SIG-M5 (cell line): ENCODE results near the gene MAP6D1.

ENCODE experiments used
- DNase-seq: peaks from one replicate; lab custom pipeline; 2025; lab: John Stamatoyannopoulos, UW

The MAP6D1 gene

DNA sequence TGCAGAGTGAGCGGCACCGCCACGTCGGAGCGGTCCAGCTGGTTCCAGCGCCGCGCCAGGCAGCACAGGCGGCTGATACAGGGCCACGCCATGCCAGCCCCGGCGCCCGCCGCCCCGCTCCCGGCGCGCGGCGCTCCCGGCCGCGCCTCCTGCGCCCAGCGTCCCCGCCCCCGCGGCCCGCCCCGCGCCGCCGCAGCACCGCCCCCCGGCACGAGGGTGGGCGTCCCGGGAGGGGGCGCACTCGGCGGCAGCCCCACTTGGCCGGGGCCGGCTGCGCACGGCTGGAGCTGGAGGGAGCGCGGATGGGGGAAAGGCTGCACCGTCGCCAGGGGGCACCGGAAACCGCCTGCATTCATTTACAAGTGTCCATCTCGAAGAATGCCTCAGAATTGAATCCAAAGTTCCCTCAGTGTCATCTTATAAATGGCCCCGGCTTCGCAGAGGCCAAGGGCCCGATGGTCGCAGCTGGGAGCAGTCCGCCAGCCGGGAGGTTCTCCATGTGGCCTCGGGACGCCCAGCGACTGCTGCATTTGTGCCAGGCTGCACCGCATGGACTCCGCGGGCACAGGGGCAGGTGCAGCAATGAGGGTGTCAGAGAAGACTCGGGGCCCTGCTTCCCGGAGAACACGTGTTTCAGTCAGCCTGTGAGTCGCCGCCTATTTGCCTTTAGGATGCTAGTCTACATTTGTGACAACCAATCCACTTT, at the start of gene MAP6D1:
Gene MAP6D1 (minus strand): TSS at position 122 of the 706 bp plus-strand sequence. CDS start 30 bp downstream, at position 92.
- DNase-seq = no peak

DNA sequence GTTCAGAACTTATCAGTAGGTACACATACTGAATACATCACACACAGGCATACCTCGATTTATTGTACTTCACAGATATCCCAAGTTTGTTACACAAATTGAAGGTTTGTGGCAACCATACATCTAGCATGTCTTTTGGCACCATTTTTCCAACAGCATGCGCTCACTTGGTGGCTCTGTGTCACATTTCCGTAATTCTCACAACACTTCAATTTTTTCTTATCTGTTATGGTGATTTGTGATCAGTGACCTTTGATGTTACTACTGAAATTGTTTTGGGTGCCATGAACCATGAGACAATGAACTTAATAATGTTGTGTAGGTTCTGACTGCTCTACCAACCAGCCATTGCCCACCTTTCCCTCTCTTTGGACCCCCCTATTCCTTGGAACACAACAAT, 48.5 kb upstream of the MAP6D1 start:
- no peak for DNase-seq

GRCh38 chr3:183871541-183871940, 46.2 kb upstream of the MAP6D1 start:
- DNase-seq = no peak

DNA sequence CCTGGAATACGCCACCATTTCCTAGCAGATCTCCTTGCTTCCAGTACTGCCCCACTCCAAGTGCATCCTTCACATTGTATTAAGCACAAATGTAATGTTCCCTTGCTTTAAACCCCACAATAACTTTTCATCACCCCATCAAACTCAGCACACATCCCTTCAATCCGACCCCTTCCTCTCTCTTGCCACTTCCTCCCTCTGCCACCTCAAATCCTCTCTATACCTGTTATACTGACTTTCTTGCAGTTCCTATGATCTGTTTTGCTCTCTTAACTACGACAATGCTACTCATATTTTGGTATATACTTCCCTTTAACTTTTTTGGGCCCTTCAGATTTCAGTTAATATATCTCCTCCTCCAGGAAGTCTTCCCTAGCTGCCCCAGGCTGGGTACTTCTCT, 45.2 kb upstream of the MAP6D1 start:
- DNase-seq = no peak

DNA sequence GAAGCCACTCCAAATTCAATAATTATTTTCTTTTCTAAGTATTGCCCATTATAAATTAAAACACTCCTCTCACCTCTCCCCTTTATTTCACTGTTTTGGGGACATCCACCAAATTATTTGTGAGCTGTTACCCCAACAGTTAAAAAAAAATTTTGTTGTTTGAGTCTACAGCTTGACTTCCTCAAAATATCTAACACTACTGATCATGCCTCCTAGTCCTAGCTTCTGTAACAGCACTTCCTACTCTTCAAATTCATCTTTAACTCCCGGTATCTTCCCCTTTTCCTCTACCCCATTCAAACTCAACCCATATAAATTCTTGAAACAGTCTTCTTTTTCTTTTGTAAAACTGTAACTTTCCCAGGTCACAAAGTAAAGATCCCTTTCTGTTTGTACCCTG, 43.4 kb upstream of the MAP6D1 start:
- peak; percentile 53 for DNase-seq

DNA sequence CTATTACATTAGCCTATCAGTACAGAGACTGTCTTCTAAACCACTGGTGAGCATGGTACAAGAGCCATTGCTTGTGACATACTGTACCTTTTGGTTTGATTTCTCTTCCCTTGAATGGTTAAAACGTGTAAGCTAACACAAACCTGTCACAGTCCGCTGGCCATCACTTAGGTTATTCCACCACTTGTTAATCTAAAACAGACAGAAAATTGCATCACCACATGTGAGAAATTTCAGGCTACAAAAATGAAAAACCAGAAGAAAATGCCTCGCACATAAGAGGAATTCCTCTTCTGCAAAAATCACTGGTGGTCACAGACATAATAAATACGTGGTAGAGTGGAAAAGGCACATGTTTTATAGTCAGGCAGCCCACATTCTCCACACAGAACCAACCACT, 37.2 kb upstream of the MAP6D1 start:
- no peak for DNase-seq

DNA sequence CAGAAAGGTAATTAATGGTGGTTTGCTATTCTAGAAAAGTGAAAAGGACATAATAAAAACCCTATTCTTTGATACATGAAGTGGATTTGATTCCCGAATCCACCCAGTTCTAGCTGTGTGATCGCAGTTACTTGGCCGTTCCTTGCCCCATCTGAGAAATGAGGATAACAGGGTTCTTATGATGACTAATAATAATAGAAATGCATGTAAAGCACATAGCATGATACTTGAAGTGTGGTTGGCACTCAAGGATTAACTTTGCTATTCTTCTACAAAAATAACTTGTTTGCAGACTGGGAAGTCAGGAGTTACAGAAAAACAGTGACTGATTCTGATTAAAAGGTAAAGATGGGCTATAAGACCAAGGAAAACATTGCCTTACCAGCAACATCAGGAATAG, 32.5 kb upstream of the MAP6D1 start:
- no peak for DNase-seq

- DNase-seq = no peak
These were observed 29.1 kb upstream of the MAP6D1 start for GRCh38 chr3:183854318-183855035.

DNA sequence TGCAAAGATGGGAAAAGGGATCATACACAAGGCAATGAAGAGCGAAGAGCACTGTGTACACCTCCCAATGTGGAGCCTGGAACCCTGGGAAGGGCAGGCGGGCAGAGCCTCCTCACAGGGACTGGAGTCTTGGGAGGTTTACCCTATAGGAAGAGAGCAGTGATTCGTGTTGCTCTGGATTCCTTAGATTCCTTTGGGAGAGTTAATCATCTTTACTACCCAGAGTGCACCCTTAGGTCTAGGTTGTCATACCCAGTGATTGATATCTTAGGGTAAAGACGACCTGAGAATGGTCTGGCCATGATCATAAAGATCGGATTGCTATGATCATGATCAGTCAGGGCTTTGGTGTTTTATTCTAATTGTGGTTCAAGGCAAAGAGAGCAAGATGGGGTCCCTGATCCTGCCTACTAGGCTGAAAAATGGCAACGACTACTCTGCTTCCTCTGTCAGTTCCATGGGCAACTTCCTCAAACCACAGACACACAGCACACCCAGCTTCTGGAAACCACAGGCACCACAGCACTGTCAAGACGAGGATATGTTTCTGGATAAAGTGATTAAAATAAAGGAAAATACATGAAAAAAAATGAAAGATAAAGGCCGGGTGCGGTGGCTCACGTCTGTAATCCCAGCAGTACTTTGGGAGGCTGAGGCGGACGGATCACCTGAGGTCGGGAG, 20.4 kb upstream of the MAP6D1 start:
- no peak for DNase-seq

GRCh38 chr3:183845090-183845489, 19.7 kb upstream of the MAP6D1 start:
- DNase-seq = no peak

- DNase-seq = no peak
These were observed 19.2 kb upstream of the MAP6D1 start for GRCh38 chr3:183844606-183845005.

DNA sequence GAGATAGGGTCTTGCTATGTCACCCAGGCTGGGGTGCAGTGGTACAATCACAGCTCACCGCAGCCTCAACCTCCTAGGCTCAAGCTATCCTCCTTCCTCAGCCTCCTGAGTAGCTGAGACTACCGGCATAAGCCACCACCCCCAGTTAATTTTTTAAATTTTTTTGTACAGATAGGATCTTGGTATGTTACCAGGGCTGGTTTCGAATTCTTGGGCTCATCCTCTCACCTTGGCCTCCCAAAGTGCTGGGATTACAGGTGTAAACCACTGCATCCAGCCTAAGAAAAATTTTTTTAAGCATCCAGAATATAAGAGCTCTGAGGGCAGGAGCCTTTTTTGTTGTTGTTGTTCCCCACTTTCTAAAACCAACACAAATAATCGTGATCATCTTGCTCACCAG, 14.4 kb upstream of the MAP6D1 start:
- DNase-seq = no peak

GRCh38 chr3:183837894-183838293, 12.5 kb upstream of the MAP6D1 start:
- DNase-seq = no peak

DNA sequence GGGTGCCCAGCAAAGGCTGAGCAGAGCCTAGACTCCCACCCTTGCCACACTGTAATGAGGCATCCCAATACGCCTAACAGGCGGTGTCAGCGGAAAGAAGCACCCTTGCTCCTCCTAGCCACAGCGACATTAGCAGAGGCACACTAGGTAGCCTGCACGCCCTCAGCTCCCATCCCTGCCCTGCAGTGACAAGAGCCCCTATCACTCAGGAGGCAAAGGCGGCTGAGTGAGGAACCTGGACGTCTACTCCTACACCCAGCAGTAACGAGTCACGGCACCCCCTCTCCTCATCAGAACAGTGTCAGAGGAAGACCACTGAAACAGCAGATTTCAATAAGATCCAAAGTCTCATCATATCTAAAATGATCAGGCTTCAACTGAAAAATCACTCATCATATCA, 12.0 kb upstream of the MAP6D1 start:
- no peak for DNase-seq

DNA sequence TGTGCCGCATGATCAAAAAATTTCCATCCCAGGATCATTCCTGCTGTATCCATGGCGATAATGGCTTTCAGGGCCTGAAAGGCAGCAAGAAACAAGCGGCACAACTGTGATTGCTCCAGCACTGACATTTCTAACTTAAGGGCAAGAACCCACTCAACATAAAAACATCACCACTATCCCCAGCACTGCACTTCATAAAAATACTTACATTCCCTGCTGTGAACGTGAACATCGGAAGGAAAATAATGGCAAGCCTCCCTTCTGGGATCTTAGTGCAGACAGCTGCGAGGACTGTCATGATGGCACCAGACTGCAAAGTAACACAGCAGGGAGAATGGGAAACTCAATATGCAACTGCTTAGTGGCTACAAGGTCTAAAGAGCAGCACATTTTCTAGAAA, 8.1 kb upstream of the MAP6D1 start:
- no peak for DNase-seq

GRCh38 chr3:183830187-183830586, 4.8 kb upstream of the MAP6D1 start:
- DNase-seq = no peak

DNA sequence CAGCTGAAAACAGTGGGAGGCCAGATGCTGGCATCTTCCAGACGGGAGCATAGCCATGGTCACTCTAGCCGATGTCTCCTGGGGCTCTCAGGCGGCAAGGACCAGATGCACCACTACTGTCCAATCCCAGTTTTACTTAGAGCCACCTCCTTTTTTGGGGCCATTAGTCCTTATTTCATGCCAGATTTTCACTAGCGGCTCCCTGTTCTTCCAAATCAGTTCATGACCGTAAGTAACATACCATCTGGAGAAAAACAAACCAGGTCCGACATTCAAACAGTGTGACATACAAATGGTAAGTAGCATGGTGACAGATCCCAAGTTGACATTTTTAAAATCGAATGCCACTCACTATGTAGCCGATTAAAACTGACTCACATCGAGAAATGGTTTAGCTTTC, 4.1 kb upstream of the MAP6D1 start:
- DNase-seq = no peak

DNA sequence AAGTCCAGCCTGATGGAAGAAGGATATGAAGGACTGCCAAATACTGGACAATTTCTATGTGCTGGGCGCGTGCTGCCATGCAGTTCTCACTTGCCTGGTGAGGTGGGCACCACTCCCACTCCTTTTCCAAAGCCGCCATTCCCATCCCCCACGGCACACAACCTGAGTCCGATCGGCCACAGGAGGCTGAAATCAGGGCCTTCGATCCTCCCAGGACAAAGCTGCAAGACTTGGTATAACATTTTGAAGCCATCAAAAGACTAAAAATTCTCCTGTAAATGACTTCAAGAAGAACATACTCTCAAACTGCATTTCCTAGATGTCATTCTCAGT, 3.1 kb upstream of the MAP6D1 start:
- no peak for DNase-seq

DNA sequence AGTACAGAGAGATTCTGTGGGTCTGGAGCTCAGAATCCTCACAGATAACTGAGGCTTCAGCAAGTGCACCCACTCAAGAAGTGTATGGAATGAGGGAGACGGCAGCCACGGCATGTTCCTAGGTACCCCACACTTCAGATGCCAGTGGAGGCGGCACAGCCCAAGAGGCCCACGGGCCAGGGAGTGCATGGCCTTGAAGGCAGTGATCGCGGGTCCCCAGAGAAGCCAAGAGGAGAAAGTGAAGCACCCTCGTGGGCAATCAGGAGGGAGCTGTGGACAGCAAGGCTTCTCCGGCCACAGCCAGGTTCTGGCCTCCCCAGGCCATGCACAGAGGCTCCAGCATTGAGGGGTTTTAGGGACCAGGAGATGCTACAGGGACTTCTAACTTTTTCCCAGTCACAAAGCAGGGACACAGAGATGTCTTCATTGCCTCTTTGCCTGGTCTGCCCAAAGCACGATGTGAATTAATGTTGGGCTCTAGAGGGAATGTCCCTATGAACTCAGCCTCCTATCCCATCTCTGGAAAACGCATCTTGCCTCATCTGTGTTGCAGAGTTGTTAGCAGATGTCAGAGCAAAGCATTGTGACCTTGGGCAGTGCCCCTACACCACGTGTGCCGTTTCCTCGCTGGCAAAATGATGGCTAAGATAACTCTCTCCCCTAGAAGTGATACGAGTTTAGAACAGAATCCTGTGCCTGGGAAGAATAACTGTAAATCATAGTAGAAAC, 2.6 kb upstream of the MAP6D1 start:
- no peak for DNase-seq

DNA sequence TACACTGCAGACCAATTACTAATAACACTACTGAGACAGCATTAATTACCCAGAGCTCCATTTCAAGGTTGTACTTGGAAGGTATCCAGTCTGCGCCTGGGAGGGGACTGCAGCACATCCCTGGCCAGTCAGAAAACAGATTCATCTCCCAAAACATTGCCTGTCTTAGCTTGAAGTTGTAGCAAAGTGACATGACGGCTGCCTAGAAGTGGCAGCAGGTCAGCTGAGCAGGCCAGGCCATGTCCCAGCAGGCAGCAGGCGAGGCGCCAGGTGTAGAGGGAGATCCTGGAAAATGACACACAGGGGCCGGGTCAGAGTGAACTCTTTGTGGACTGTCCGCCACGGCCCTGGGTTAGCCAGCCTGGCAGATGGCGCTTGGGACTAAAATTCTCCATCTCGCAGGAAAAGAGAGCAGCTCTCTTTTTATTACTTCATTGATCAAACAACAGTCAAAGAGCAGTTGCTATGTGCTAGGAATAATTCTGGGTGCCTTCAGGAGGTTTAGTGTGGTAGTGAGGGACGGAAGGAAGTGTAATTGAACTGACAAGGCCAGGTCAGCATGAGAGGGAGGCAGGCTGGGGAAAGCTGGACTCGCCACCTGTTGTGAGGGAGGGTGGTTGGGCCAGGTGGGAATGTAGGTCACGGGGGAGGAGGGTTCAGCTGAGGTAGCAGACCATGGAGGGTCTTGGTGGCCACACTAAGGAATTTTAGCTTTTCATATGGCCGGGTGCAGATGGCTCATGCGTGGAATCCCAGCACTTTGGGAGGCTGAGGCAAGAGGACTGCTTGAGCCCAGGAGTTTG, 1.3 kb upstream of the MAP6D1 start:
- DNase-seq = no peak

DNA sequence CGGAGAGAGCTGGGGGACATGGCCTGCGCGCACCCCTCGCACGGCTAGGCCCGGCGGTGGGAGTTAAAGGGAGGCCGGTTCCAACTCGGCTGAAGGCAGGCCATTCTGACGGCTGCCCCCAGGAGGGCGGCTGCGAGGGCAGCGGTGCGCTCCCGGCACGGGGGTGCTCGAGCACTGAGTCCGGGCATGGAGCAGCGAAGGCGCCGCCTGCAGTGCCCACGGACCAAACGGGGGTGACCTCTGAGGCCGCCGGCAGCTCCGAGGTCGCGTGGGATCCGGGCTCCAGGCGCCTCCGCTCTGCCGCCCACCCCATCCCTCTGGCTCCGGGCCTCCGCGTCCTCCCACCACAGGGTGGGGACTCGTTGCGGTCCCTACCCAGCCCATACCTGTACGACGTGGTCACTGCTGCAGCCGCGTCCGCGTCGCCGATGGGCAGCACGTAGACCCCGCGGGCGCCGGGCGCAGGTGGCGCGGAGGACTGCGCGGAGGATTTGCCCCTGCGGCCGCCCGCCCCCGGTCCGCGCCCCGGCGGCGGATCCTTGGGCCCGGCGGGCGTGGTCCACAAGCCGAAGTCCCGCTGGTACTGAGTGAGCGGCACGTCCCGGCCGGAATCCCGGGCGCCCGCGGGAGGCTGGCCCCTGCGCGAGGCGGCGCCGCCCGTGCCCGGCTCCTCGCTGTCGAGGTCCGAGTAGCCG, 469 bp downstream of the MAP6D1 start:
- no peak for DNase-seq
